Measurements from ENCODE around the gene PRKN.
"Not testable (repeated sequence)": the region's sequence is repeated elsewhere in the genome, so short reads cannot be mapped to it uniquely, and the experiment has no call there.

PRKN gene

GRCh38 chr6:161496271-161496670 lies 1231.3 kb downstream of the PRKN start:
- not testable (repeated sequence) for DNase-seq (ENCODE audit: low read depth, low spot score)

- no peak for DNase-seq (ENCODE audit: low read depth, low spot score)
Measured at GRCh38 chr6:161494566-161494965, 1233.0 kb downstream of the PRKN start.

GRCh38 chr6:161493576-161494118 lies 1233.9 kb downstream of the PRKN start:
- no peak for DNase-seq (ENCODE audit: low read depth, low spot score)

GRCh38 chr6:161489626-161490306 lies 1237.8 kb downstream of the PRKN start:
- DNase-seq (ENCODE audit: low read depth, low spot score): no peak

- no peak for DNase-seq (ENCODE audit: low read depth, low spot score)
Measured at GRCh38 chr6:161487694-161488093, 1239.9 kb downstream of the PRKN start.

GRCh38 chr6:161487217-161487531 lies 1240.4 kb downstream of the PRKN start:
- no peak for DNase-seq (ENCODE audit: low read depth, low spot score)

GRCh38 chr6:161486361-161487216 lies 1241.0 kb downstream of the PRKN start:
- DNase-seq (ENCODE audit: low read depth, low spot score): no peak

GRCh38 chr6:161482517-161482858 lies 1245.1 kb downstream of the PRKN start:
- no peak for DNase-seq (ENCODE audit: low read depth, low spot score)

- no peak for DNase-seq (ENCODE audit: low read depth, low spot score)
Measured at GRCh38 chr6:161481786-161482516, 1245.6 kb downstream of the PRKN start.

- no peak for DNase-seq (ENCODE audit: low read depth, low spot score)
Measured at GRCh38 chr6:161480421-161481155, 1247.0 kb downstream of the PRKN start.

GRCh38 chr6:161479376-161479775 lies 1248.2 kb downstream of the PRKN start:
- no peak for DNase-seq (ENCODE audit: low read depth, low spot score)

- DNase-seq (ENCODE audit: low read depth, low spot score): no peak
Measured at GRCh38 chr6:161477876-161478425, 1249.6 kb downstream of the PRKN start.

- no peak for DNase-seq (ENCODE audit: low read depth, low spot score)
Measured at GRCh38 chr6:161476711-161477110, 1250.9 kb downstream of the PRKN start.

- no peak for DNase-seq (ENCODE audit: low read depth, low spot score)
Measured at GRCh38 chr6:161465403-161465802, 1262.2 kb downstream of the PRKN start.

- DNase-seq (ENCODE audit: low read depth, low spot score): no peak
Measured at GRCh38 chr6:161463071-161463470, 1264.5 kb downstream of the PRKN start.

GRCh38 chr6:161462148-161462547 lies 1265.4 kb downstream of the PRKN start:
- no peak for DNase-seq (ENCODE audit: low read depth, low spot score)

- no peak for DNase-seq (ENCODE audit: low read depth, low spot score)
Measured at GRCh38 chr6:161459008-161459615, 1268.5 kb downstream of the PRKN start.

GRCh38 chr6:161458201-161458951 lies 1269.2 kb downstream of the PRKN start:
- no peak for DNase-seq (ENCODE audit: low read depth, low spot score)

- no peak for DNase-seq (ENCODE audit: low read depth, low spot score)
Measured at GRCh38 chr6:161455848-161456247, 1271.7 kb downstream of the PRKN start.

GRCh38 chr6:161453558-161453957 lies 1274.0 kb downstream of the PRKN start:
- no peak for DNase-seq (ENCODE audit: low read depth, low spot score)

All from iPS DF 19.7 (cell line).